Measurements from ENCODE around the gene FAM20A. TPM values are rescaled to one million over a fixed set of nuclear protein-coding genes. Genes with fewer than 3 reads are reported as not detected.

The FAM20A gene
- total and polyA plus RNA-seq, 5 experiments from 2014 or later, result 0.11 to 0.20 TPM; not detected in 3

DNA sequence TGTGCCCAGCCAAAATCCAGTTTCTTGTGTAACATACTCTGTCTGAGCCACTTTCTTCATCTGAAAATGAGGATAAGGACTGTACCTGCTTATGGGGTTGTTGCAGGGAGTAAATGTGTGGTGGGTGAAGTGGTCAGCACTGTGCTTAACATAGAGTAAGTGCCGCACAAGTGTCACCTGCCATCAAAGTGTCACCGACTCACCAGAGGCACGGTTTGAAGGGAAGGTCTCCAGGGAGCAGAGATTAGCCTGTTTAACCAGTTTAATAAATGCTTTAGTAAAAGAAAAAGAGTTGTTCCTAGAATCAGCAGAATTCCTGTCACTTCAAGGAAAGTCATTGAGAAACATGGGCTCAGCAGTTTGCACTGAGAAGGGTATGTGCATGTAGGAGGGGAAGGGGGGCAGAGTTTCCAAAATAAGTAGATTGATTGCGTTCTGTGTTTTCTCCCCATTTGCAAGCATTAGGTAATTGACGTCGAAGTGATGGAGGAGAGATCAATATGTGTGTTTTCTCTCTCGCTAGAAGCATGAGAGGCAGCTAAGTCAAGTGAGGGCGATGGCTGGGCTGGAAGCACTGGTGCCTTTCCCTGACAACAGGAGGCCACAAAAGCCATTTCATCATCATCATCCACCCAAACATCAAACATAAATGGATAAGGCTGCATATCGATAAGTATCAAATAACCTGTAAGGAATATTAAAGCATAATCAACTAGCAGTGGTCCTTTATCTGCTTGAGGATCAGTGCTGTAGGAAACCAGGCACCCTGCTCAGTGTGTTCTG, 19.1 kb downstream of the FAM20A start:
- no peak for ATAC-seq

DNA sequence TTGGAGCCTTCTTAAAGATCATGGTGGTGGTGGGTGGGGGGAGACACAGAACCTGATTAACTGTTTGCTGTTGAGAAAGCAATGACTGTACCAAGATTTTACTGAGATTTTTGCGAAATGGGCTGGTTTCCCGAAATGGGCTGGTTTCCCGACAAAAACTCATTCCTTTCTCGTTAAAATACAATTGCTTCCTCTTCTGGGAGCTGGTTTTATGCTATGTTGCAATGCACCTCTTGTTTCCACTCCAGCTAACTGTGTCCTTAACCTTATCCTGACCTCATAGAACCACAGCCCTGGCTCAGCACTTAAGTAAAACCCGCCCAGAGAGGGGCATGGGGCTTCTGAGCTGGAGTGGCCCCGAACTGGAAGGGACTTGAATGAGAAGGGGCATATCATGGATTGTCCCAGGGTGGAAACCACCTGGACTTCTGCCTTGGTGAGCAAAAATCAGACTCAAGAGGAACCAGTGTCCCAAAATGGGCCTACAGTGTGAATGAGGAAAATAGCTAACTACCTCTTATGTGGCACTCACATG, 20.9 kb downstream of the FAM20A start:
- Mint-ChIP-seq H3K9me3 (no peaks in the 10 kb centered on the region), H3K27ac (no peak overlapping the region), H3K4me1 (no peaks in the 10 kb centered on the region), H3K4me3 (no peak overlapping the region), H3K36me3 (peaks cover 0 to 2% (median 0%) of the 10 kb centered on the region in 3 donors), H3K27me3 (peaks cover 0 to 11% (median 2%) of the 10 kb centered on the region in 5 donors)
- ATAC-seq (no peak), DNase-seq (no peak)
- POLR2A ChIA-PET, result no interaction called here

More for the DNA sequence above, 19.1 kb downstream of the FAM20A start:
- Mint-ChIP-seq H3K27ac (no peak overlapping the region), H3K27me3 (peaks cover 0 to 14% (median 6%) of the 10 kb centered on the region in 5 donors), H3K9me3 (no peaks in the 10 kb centered on the region), H3K36me3 (peaks cover 0 to 2% (median under 1%) of the 10 kb centered on the region in 3 donors), H3K4me3 (no peak overlapping the region), H3K4me1 (no peaks in the 10 kb centered on the region)
- no peak for DNase-seq
- POLR2A ChIA-PET, result no interaction called here

DNA sequence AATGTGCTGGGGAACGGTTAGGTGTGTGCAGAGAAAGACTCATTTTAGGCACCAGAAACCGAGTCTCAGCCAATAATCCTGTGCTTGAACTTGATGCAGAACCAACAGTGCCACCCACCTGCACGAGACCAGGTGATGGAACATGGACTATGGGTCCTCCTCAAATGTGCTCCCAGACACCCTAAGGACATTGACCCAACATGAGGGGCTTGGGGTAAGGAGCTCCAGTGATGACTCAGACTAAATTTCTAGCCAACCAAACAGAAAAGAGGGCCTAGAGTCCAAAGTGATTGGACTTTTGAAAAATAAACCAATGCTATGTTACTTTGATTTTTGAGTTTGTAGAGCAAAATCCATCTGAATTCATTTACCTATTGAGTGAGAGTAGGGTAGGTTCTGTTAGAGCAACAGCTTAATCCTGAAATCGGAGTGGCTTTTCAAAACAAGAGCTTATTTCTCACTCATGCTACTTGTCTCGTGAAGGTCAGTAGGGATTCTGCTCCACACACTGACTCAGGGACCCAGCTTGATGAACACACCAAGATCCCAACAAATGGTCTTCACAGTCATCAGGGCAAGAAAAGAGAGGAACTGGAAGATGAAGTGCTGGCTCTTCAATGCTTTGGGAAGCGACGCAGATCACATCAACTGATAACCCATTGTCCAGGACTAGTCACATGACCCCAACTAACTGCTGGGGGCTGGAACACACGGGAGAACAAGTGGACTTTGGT, 21.8 kb downstream of the FAM20A start:
- POLR2A ChIA-PET, result no interaction called here
- H3K36me3 Mint-ChIP-seq, result peaks cover 0 to 2% (median 0%) of the 10 kb centered on the region in 3 donors
- H3K9me3 Mint-ChIP-seq, result no peaks in the 10 kb centered on the region
- DNase-seq (no peak), ATAC-seq (no peak)
- H3K27me3 Mint-ChIP-seq, result peaks cover 0 to 8% (median 2%) of the 10 kb centered on the region in 5 donors
- no peak overlapping the region for H3K27ac Mint-ChIP-seq
- no peaks in the 10 kb centered on the region for H3K4me1 Mint-ChIP-seq
- H3K4me3 Mint-ChIP-seq, result no peak overlapping the region

DNA sequence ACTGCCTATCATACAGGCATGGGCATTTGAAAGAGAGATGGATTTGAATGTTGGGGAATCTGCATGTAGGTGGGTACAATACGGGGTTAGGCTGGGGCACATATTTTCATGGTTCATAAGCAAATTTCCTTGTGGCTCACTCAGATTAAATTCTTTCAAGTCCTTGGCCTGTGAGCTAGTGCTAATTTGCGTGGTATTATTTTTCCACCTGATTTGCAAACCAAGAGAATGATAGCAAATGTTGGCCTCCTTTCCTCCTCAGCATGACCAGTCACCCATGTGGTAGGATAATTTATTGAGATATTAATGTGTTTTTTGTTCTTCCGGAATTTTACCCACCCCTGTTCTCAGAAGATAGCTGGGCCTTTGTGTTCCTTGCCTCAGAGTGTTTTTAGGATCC, 22.9 kb downstream of the FAM20A start:
- H3K27ac Mint-ChIP-seq, result no peak overlapping the region
- peaks cover 0 to 6% (median 2%) of the 10 kb centered on the region in 5 donors for H3K27me3 Mint-ChIP-seq
- no peak overlapping the region for H3K4me3 Mint-ChIP-seq

DNA sequence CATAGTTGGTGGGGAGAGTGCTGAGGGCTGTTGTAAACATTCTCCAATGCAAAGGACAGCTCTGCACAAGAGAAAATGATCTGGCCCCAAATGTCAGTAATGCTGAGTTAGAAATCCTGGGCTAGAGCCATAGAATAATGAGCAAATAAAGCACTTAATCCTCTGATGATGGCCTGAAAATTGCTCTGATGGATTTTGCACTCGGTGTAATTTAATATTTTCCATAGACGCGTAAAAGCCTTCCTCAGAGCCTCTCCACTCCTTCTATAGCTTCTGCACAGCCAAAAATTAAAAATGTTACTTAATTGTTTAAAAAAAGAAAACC, 23.7 kb downstream of the FAM20A start:
- Mint-ChIP-seq H3K4me3 (no peak overlapping the region), H3K9me3 (no peaks in the 10 kb centered on the region), H3K4me1 (no peaks in the 10 kb centered on the region), H3K27ac (no peak overlapping the region), H3K27me3 (peaks cover 0 to 5% (median 0%) of the 10 kb centered on the region in 5 donors), H3K36me3 (peaks cover 0 to 2% (median 0%) of the 10 kb centered on the region in 3 donors)
- POLR2A ChIA-PET, result no interaction called here
- no peak for ATAC-seq
- no peak for DNase-seq

More for the DNA sequence above, 22.9 kb downstream of the FAM20A start:
- Mint-ChIP-seq H3K4me1 (no peaks in the 10 kb centered on the region), H3K9me3 (no peaks in the 10 kb centered on the region), H3K36me3 (peaks cover 0 to 2% (median 0%) of the 10 kb centered on the region in 3 donors)
- POLR2A ChIA-PET, result no interaction called here
- DNase-seq (no peak), ATAC-seq (no peak)

DNA sequence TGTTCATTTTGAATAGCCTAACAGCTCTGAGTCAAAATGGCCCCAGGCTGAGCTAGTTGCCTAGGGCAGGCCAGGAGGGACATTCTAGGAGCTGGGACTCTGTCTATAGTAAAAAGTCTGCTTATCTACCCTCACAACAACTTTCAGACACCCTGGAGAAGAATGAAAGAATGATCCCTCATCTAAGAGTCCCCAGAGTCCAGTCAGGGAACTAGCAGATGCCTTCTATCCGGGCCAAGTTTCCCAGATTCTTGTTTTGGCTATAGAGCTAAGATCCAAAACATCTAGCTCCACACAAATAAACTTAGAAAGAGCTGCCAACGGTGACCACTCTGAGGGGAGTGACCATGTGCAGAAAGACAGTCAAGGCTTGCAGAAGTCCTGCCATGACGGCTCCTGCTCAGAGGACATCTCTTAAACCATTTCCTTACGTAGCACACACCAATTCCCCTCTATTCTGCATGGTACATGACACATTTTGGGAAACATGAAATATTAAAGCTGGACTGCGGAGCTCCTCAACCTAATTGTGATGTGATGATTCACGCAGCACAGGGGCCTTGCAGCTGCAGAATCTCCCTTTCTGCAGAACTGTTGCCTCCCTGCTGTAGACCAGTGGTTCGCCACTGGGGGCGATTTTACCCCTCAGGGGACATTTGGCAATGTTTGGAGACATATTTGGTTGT, 24.2 kb downstream of the FAM20A start:
- DNase-seq, result no peak
- H3K36me3 Mint-ChIP-seq, result peaks cover 0 to 2% (median 0%) of the 10 kb centered on the region in 3 donors
- no peaks in the 10 kb centered on the region for H3K9me3 Mint-ChIP-seq
- no peak for ATAC-seq
- no peak overlapping the region for H3K4me3 Mint-ChIP-seq
- POLR2A ChIA-PET, result no interaction called here
- H3K27ac Mint-ChIP-seq, result no peak overlapping the region
- no peaks in the 10 kb centered on the region for H3K4me1 Mint-ChIP-seq
- H3K27me3 Mint-ChIP-seq, result peaks cover 0 to 3% (median 0%) of the 10 kb centered on the region in 5 donors

DNA sequence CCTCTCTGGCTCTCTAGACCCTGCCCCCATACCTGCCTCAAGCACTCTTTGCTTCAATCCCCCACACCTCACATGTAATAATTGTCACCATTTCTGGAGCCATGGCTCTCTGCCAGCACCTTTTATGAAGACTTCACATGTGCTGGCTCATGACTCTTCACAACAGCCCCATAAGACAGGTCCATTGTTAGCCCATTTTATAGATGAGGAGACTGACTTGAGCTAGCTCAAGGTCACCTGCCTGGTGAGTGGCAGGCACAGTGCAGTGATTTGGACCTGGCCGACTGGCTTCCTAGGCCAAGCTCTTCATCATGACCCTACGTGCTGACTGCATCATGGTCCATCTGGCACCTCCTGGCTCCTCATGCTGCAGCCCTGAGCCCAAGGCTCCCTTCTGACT, 25.0 kb downstream of the FAM20A start:
- POLR2A ChIA-PET, result no interaction called here
- DNase-seq (no peak), ATAC-seq (no peak)
- H3K36me3 Mint-ChIP-seq, result peaks cover 0 to 2% (median 0%) of the 10 kb centered on the region in 3 donors
- H3K4me1 Mint-ChIP-seq, result no peaks in the 10 kb centered on the region
- peaks cover 0 to 3% (median 0%) of the 10 kb centered on the region in 5 donors for H3K27me3 Mint-ChIP-seq
- H3K4me3 Mint-ChIP-seq, result no peak overlapping the region
- H3K9me3 Mint-ChIP-seq, result no peaks in the 10 kb centered on the region
- no peak overlapping the region for H3K27ac Mint-ChIP-seq

DNA sequence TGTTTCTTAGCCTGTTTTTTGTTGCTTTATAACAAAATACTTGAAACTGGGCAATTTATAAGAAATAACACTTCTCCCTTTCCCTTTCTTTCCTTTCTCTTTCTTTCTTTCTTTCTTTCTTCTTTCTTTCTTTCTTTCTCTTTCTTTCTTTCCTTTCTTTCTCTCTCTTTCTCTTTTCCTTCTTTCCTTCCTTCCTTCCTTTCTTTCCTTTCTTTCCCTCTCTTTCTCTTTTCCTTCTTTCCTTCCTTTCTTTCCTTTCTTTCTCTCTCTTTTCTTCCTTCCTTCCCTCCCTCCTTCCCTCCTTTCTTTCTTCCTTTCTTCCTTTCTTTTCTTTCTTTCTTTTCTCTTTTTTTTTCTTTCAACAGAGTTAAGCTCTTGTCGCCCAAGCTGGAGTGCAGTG, 27.8 kb downstream of the FAM20A start:
- Mint-ChIP-seq H3K4me1 (peaks cover 0 to 2% (median 0%) of the 10 kb centered on the region in 4 donors), H3K36me3 (no peaks in the 10 kb centered on the region), H3K27ac (peak overlapping the region in 1 of 10 donors; percentile 50), H3K9me3 (no peaks in the 10 kb centered on the region), H3K4me3 (no peak overlapping the region), H3K27me3 (peaks cover 0 to 2% (median 0%) of the 10 kb centered on the region in 5 donors)
- ATAC-seq (no peak), DNase-seq (no peak)
- POLR2A ChIA-PET, result no interaction called here

DNA sequence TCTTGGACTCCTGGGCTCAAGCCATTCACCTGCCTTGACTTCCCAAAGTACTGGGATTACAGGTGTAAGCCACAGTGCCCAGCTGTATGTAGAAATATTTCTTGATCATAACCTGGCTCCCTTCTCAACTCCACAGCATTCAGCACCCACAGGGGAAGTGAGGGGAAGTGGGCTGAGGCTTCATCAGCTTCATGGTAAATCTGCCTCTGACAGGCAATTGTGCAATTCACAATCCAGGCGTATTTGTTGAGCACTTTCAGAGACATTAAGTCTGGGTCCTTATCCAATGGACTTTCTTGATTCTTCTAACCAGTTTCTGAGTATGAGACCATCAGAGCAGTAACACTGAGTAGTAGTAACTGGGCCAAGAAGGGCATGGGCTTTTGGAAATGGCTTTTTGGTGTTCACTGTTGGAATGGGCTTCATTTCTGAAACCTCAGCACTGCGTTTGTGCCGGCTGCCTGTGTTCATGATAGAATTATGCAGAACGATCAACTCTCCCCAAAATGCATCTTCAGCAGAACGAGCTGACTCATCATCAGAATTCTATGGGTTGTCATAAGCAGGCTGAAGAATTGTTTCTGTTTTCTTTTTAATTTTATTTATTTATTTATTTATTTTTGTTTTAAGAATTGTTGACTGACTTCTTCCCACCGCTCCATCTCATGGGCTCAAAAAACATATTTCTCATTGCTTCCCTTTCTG, 28.9 kb downstream of the FAM20A start:
- DNase-seq (no peak), ATAC-seq (no peak)
- H3K27me3 Mint-ChIP-seq, result peaks cover 0 to 2% (median 0%) of the 10 kb centered on the region in 5 donors
- H3K27ac Mint-ChIP-seq, result no peak overlapping the region
- POLR2A ChIA-PET, result no interaction called here
- peaks cover 0 to 2% (median 0%) of the 10 kb centered on the region in 4 donors for H3K4me1 Mint-ChIP-seq
- H3K4me3 Mint-ChIP-seq, result no peak overlapping the region
- H3K9me3 Mint-ChIP-seq, result peaks cover 0 to 2% (median 0%) of the 10 kb centered on the region in 9 donors
- H3K36me3 Mint-ChIP-seq, result no peaks in the 10 kb centered on the region

DNA sequence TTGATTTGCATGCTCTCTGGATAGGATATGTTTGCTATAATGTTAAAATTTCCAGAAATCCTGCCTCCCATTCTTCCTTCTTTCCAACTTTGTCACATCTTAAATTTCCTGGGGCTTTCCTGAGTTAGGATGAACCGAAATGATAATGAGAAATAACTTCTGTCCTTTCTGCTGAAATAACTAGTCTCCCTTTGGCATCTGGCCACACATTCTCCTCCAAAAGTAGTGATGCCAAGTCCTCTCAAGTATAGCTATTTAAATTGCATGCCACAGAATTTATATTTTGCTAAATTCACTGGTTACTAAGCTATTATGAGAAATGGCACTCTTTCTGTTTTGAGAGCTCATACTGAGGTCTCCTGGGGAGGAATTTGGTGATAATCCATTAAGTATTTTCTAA, 30.6 kb downstream of the FAM20A start:
- no peak for ATAC-seq
- Mint-ChIP-seq H3K27ac (no peak overlapping the region), H3K4me3 (no peak overlapping the region), H3K36me3 (no peaks in the 10 kb centered on the region), H3K9me3 (peaks cover 0 to 2% (median 0%) of the 10 kb centered on the region in 9 donors), H3K4me1 (peaks cover 0 to 4% (median 0%) of the 10 kb centered on the region in 4 donors), H3K27me3 (peaks cover 0 to 9% (median 6%) of the 10 kb centered on the region in 5 donors)
- DNase-seq, result no peak
- POLR2A ChIA-PET, result no interaction called here

DNA sequence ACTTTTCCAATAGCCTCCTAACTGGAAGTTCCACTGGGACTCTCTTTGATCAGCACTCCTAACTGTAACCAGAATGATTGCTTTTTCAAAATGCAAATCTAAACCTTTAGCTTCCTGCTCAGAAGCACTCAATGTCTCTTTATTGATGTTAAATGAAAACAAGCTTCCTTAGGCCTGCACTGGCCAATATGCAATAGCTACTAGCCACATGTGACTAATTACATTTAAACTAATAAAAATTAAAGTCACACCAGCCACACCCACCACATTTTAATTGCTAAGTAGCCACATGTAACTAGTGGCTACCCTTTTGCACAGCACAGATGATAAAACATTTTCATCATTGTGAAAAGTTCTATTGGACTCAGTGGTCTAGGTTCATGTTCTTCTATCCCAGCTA, 31.8 kb downstream of the FAM20A start:
- no peak overlapping the region for H3K4me3 Mint-ChIP-seq
- peaks cover 0 to 4% (median 0%) of the 10 kb centered on the region in 4 donors for H3K4me1 Mint-ChIP-seq
- POLR2A ChIA-PET, result no interaction called here

DNA sequence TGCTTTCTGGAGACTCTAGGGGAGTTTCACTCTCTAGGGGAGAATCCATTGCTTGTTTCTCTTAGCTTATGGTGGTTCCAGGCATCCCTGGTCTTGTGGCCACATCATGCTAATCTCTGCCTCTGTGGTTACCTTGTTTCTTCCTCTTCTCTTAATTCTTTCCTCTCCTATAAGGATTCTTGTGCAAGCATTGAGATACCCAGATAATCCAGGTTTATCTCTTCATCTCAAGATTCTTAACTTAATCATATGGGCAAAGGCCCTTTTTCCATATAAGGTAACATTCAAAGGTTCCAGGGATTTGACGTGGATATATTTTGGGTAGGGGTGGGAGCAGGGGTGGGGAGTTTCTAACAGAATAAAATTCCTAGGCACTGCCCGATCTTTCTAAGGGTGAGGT, 32.6 kb downstream of the FAM20A start:
- no peak for ATAC-seq
- H3K4me1 Mint-ChIP-seq, result peaks cover 0 to 4% (median 0%) of the 10 kb centered on the region in 4 donors

More for the DNA sequence above, 31.8 kb downstream of the FAM20A start:
- ATAC-seq, result no peak
- H3K36me3 Mint-ChIP-seq, result no peaks in the 10 kb centered on the region
- no peak for DNase-seq
- peaks cover 0 to 2% (median 0%) of the 10 kb centered on the region in 9 donors for H3K9me3 Mint-ChIP-seq
- peaks cover 0 to 12% (median 6%) of the 10 kb centered on the region in 5 donors for H3K27me3 Mint-ChIP-seq
- H3K27ac Mint-ChIP-seq, result no peak overlapping the region

More for the DNA sequence above, 32.6 kb downstream of the FAM20A start:
- POLR2A ChIA-PET, result no interaction called here
- Mint-ChIP-seq H3K36me3 (no peaks in the 10 kb centered on the region), H3K27ac (no peak overlapping the region), H3K9me3 (peaks cover 0 to 2% (median 0%) of the 10 kb centered on the region in 9 donors), H3K27me3 (peaks cover 0 to 12% (median 6%) of the 10 kb centered on the region in 5 donors), H3K4me3 (no peak overlapping the region)
- no peak for DNase-seq

All from naive thymus-derived CD8-positive, alpha-beta T cell (primary cell).